SK-N-SH (cell line): Measurements from ENCODE around the gene DTNBP1. TPM values are rescaled to one million over a fixed set of nuclear protein-coding genes. Genes with fewer than 3 reads are reported as not detected.

Experiments used
- CTCF ChIA-PET: fragments of 300-600, 350-600 bp; formaldehyde crosslinking; extraction: SDS; loops from one replicate; lab custom pipeline; 2021; lab: Yijun Ruan, JAX
- POLR2A ChIA-PET: fragments of 350-600 bp; sonication (Branson Sonifier 250); formaldehyde crosslinking; extraction: SDS; loops from one replicate; lab custom pipeline; 2020; ENCODE audit warnings: antibody characterized with exemption, inconsistent platforms; lab: Yijun Ruan, JAX
- DNase-seq: peaks from one replicate; pipeline ENCODE4 v3.0.0; 2012
- H2AFZ ChIP-seq: fragments of 200-600 bp; sonication (generic); 2 replicates; pipeline ENCODE4 v1.8.1; 2016; ENCODE audit warnings: antibody characterized with exemption, mild to moderate bottlenecking, low read depth
- H3F3A ChIP-seq: fragments of 200-600 bp; sonication (generic); replicated peaks from 2 replicates; pipeline ENCODE3; 2016; ENCODE audit warnings: antibody characterized with exemption, mild to moderate bottlenecking; ENCODE audit not compliant: insufficient read depth
- H3K27ac ChIP-seq, 2 experiments: fragments of 200-500 bp in 1 of 2; fragments of 200-600 bp in 1 of 2; sonication (Bioruptor generic) in 1 of 2; sonication (generic), shearing (Covaris generic) in 1 of 2; 2 replicates each; pipeline versions ENCODE4 v1.5.1 to v1.6.1; 2014 to 2016; ENCODE audit warnings: low read depth in 2 of 2, inconsistent platforms in 1 of 2, low read length in 1 of 2, mild to moderate bottlenecking in 1 of 2, mixed read lengths in 1 of 2
- H3K27me3 ChIP-seq: fragments of 200-600 bp; sonication (generic), shearing (Covaris generic); 2 replicates; pipeline ENCODE4 v1.6.1; 2016; ENCODE audit warnings: mixed run types; ENCODE audit not compliant: insufficient read depth
- H3K36me3 ChIP-seq, 2 experiments: fragments of 200-500 bp in 1 of 2; fragments of 200-600 bp in 1 of 2; sonication (Bioruptor generic) in 1 of 2; sonication (generic) in 1 of 2; replicated peaks in 1 of 2; 2 replicates each; pipeline versions ENCODE3 to v1.5.1; 2014 to 2016; ENCODE audit warnings: low read length in 1 of 2, mild to moderate bottlenecking in 1 of 2; ENCODE audit not compliant: insufficient read depth in 2 of 2, control insufficient read depth in 1 of 2
- H3K4me1 ChIP-seq, 2 experiments: fragments of 200-500 bp in 1 of 2; fragments of 200-600 bp in 1 of 2; sonication (Bioruptor generic) in 1 of 2; sonication (generic), shearing (Covaris generic) in 1 of 2; 2 replicates each; pipeline versions ENCODE4 v1.5.1 to v1.6.1; 2014 to 2016; ENCODE audit warnings: low read depth in 1 of 2, low read length in 1 of 2, mixed run types in 1 of 2; ENCODE audit not compliant: insufficient read depth in 2 of 2, control insufficient read depth in 1 of 2
- H3K4me2 ChIP-seq: fragments of 200-600 bp; sonication (generic), shearing (Covaris generic); 2 replicates; pipeline ENCODE4 v1.6.1; 2017; ENCODE audit warnings: mixed run types
- H3K4me3 ChIP-seq, 2 experiments: fragments of 200-500 bp in 1 of 2; fragments of 200-600 bp in 1 of 2; sonication (Bioruptor generic) in 1 of 2; sonication (generic), shearing (Covaris generic) in 1 of 2; 2 replicates each; pipeline versions ENCODE4 v1.5.1 to v1.8.1; 2014 to 2016; ENCODE audit warnings: low read depth in 2 of 2, inconsistent platforms in 1 of 2, low read length in 1 of 2, mild to moderate bottlenecking in 1 of 2, mixed read lengths in 1 of 2, moderate library complexity in 1 of 2
- H3K79me2 ChIP-seq: fragments of 200-600 bp; sonication (generic); 2 replicates; pipeline ENCODE4 v1.8.1; 2017; ENCODE audit warnings: mild to moderate bottlenecking; ENCODE audit not compliant: insufficient read depth
- H3K9ac ChIP-seq: fragments of 200-600 bp; sonication (generic); 2 replicates; pipeline ENCODE4 v1.6.1; 2017; ENCODE audit warnings: mixed run types
- H3K9me2 ChIP-seq: fragments of 200-600 bp; sonication (generic); 2 replicates; pipeline ENCODE4 v1.6.1; 2017; ENCODE audit warnings: mixed run types
- H3K9me3 ChIP-seq: fragments of 200-600 bp; sonication (generic); 2 replicates; pipeline ENCODE4 v1.6.1; 2017; ENCODE audit warnings: mixed run types, mild to moderate bottlenecking, moderate library complexity
- H4K20me1 ChIP-seq: fragments of 200-600 bp; sonication (generic); 2 replicates; pipeline ENCODE4 v1.6.1; 2017; ENCODE audit warnings: mild to moderate bottlenecking, mixed run types; ENCODE audit not compliant: insufficient read depth
- EP300 ChIP-seq, 2 experiments: IDR thresholded peaks; 2 replicates each; pipeline versions ENCODE4 v1.4.0 to v1.6.1; 2012; ENCODE audit warnings: borderline replicate concordance in 1 of 2, low read depth in 1 of 2, low read length in 1 of 2
- FOXJ3 ChIP-seq: sonication (generic); formaldehyde crosslinking; IDR thresholded peaks from 2 replicates; pipeline ENCODE4 v1.5.1; 2020; ENCODE audit warnings: mild to moderate bottlenecking, missing genetic modification reagents
- FOXM1 ChIP-seq: IDR thresholded peaks from 2 replicates; pipeline ENCODE4 v1.4.0; 2012; ENCODE audit warnings: low read depth, mild to moderate bottlenecking
- JUND ChIP-seq: IDR thresholded peaks from 2 replicates; pipeline ENCODE4 v1.4.0; 2012
- MEF2A ChIP-seq: IDR thresholded peaks from 2 replicates; pipeline ENCODE4 v1.4.0; 2012; ENCODE audit warnings: low read depth, borderline replicate concordance
- MXI1 ChIP-seq: IDR thresholded peaks from 2 replicates; pipeline ENCODE4 v1.6.1; 2012; ENCODE audit warnings: mild to moderate bottlenecking, low read depth, low read length, improper control_type of control experiment
- RAD21 ChIP-seq: IDR thresholded peaks from 2 replicates; pipeline ENCODE4 v1.6.1; 2012; ENCODE audit warnings: mild to moderate bottlenecking, low read length
- RCOR1 ChIP-seq: fragments of 150-350 bp; IDR thresholded peaks from 2 replicates; pipeline ENCODE4 v1.6.1; 2017; ENCODE audit warnings: antibody characterized with exemption, low read length
- SMC3 ChIP-seq: IDR thresholded peaks from 2 replicates; pipeline ENCODE4 v1.6.1; 2012; ENCODE audit warnings: low read depth, low read length, improper control_type of control experiment
- TAF1 ChIP-seq: IDR thresholded peaks from 2 replicates; pipeline ENCODE4 v1.6.1; 2012; ENCODE audit warnings: low read depth, mild to moderate bottlenecking, low read length, moderate library complexity, borderline replicate concordance
- TCF12 ChIP-seq: IDR thresholded peaks from 2 replicates; pipeline ENCODE4 v1.4.0; 2012
- YY1 ChIP-seq: IDR thresholded peaks from 2 replicates; pipeline ENCODE4 v1.4.0; 2012; ENCODE audit warnings: low read depth, mild to moderate bottlenecking
- WGBS: methylation state at CpG from one replicate; pipeline ENCODE4 v1.1.6; 2017; ENCODE audit warnings: low lambda C conversion rate; 5-methylcytosine and 5-hydroxymethylcytosine counted together
- polyA plus RNA-seq, 3 experiments: library from polyadenylated mRNA; depleted of rRNA; stranded (reverse); fragments of >200 nt; gene quantifications; 2 replicates each; pipeline ENCODE4 v1.2.3, GENCODE V29; 2012
- TF ChIP-seq, protein P1 (sequence below): IDR thresholded peaks from 2 replicates; pipeline ENCODE4 v1.4.0; 2012; ENCODE audit warnings: low read depth
- TF ChIP-seq, protein P2 (sequence below): IDR thresholded peaks from 2 replicates; pipeline ENCODE4 v1.6.1; 2012; ENCODE audit warnings: mild to moderate bottlenecking, low read depth, low read length, moderate library complexity
- TF ChIP-seq, protein P3 (sequence below): IDR thresholded peaks from 2 replicates; pipeline ENCODE4 v1.4.0; 2012; ENCODE audit warnings: low read depth, borderline replicate concordance

The DTNBP1 gene
- polyA plus RNA-seq, 1 of the 3 experiments (the other 2 are of a cell fraction) = 19.7 TPM

- Histone ChIP-seq H3K27me3 (no peaks in the 10 kb centered on the region), H3K9me2 (no peaks in the 10 kb centered on the region), H3K4me1 (no peaks in the 10 kb centered on the region; a peak in 1 of 4 replicates), H2AFZ (no peak overlapping the region), H3K9ac (no peak overlapping the region), H4K20me1 (no peaks in the 10 kb centered on the region), H3K36me3 (peaks cover 9 to 16% of the 10 kb centered on the region in 2 experiments), H3K4me3 (no peak overlapping the region), H3K4me2 (no peak overlapping the region), H3K9me3 (no peaks in the 10 kb centered on the region), H3F3A (no peaks in the 10 kb centered on the region), H3K79me2 (no peaks in the 10 kb centered on the region), H3K27ac (no peak overlapping the region)
- POLR2A ChIA-PET = no interaction called here
- CTCF ChIA-PET = no interaction called here
- DNase-seq = no peak
- 91% methylated on average over 12 of the region's 12 CpGs for WGBS
- no peak for TF ChIP-seq SMC3
- TF ChIP-seq YY1 = no peak
- no peak for TF ChIP-seq TAF1
- no peak for TF ChIP-seq TCF12
- no peak for TF ChIP-seq RAD21
- no peak for TF ChIP-seq MEF2A
- TF ChIP-seq, protein P1, sequence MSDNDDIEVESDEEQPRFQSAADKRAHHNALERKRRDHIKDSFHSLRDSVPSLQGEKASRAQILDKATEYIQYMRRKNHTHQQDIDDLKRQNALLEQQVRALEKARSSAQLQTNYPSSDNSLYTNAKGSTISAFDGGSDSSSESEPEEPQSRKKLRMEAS = no peak
- TF ChIP-seq, protein P2, sequence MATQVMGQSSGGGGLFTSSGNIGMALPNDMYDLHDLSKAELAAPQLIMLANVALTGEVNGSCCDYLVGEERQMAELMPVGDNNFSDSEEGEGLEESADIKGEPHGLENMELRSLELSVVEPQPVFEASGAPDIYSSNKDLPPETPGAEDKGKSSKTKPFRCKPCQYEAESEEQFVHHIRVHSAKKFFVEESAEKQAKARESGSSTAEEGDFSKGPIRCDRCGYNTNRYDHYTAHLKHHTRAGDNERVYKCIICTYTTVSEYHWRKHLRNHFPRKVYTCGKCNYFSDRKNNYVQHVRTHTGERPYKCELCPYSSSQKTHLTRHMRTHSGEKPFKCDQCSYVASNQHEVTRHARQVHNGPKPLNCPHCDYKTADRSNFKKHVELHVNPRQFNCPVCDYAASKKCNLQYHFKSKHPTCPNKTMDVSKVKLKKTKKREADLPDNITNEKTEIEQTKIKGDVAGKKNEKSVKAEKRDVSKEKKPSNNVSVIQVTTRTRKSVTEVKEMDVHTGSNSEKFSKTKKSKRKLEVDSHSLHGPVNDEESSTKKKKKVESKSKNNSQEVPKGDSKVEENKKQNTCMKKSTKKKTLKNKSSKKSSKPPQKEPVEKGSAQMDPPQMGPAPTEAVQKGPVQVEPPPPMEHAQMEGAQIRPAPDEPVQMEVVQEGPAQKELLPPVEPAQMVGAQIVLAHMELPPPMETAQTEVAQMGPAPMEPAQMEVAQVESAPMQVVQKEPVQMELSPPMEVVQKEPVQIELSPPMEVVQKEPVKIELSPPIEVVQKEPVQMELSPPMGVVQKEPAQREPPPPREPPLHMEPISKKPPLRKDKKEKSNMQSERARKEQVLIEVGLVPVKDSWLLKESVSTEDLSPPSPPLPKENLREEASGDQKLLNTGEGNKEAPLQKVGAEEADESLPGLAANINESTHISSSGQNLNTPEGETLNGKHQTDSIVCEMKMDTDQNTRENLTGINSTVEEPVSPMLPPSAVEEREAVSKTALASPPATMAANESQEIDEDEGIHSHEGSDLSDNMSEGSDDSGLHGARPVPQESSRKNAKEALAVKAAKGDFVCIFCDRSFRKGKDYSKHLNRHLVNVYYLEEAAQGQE = no peak
- no peak for TF ChIP-seq RCOR1
- TF ChIP-seq FOXJ3 (CRISPR knock-in tag) = no peak
- TF ChIP-seq, protein P3, sequence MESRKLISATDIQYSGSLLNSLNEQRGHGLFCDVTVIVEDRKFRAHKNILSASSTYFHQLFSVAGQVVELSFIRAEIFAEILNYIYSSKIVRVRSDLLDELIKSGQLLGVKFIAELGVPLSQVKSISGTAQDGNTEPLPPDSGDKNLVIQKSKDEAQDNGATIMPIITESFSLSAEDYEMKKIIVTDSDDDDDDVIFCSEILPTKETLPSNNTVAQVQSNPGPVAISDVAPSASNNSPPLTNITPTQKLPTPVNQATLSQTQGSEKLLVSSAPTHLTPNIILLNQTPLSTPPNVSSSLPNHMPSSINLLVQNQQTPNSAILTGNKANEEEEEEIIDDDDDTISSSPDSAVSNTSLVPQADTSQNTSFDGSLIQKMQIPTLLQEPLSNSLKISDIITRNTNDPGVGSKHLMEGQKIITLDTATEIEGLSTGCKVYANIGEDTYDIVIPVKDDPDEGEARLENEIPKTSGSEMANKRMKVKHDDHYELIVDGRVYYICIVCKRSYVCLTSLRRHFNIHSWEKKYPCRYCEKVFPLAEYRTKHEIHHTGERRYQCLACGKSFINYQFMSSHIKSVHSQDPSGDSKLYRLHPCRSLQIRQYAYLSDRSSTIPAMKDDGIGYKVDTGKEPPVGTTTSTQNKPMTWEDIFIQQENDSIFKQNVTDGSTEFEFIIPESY = no peak
- TF ChIP-seq MXI1 = no peak
- no peak for TF ChIP-seq EP300 (IDR thresholded peaks at IDR 0.05; ENCODE audit: borderline replicate concordance in 1 of 2, low read depth in 1 of 2, low read length in 1 of 2)
- TF ChIP-seq FOXM1 = no peak
- TF ChIP-seq JUND = no peak
Measured at GRCh38 chr6:15527838-15528617, 134.8 kb downstream of the DTNBP1 start.
